HepG2 (cell line): ENCODE results near the gene GRAMD4. TPM values are rescaled to one million over a fixed set of nuclear protein-coding genes. Genes with fewer than 3 reads are reported as not detected.

Experiments
- ATAC-seq: fragments of 200-7000 bp; cut with Tn5 transposase; 3 replicates; pipeline ENCODE4 v1.9.1; 2020; ENCODE audit warnings: mild to moderate bottlenecking, moderate library complexity
- BruUV-seq: library from RNA; stranded (reverse); fragments of 400-500 nt; replicated peaks from 2 replicates; lab custom pipeline; 2021; lab: Mats Ljungman, UMichigan
- CTCF ChIA-PET: fragments of 300-600 bp; formaldehyde crosslinking; extraction: SDS; loops from one replicate; lab custom pipeline; 2021; ENCODE audit warnings: low total read pairs, inconsistent platforms, low intra/inter-chr PET ratio; lab: Yijun Ruan, JAX
- POLR2A ChIA-PET: fragments of 350-600 bp; sonication (Branson Sonifier 250); formaldehyde crosslinking; loops from one replicate; lab custom pipeline; 2020; ENCODE audit warnings: antibody characterized with exemption, inconsistent platforms; lab: Yijun Ruan, JAX
- DNase-seq: peaks from one replicate; pipeline ENCODE4 v3.0.0-alpha.2; 2015; ENCODE audit warnings: low spot score
- FAIRE-seq: peaks from 3 replicates; lab custom pipeline; 2011; peaks lifted over from hg19 to GRCh38; lab: Jason Lieb, UNC
- H2AFZ ChIP-seq: one replicate; pipeline ENCODE4 v1.6.1; 2011; ENCODE audit warnings: low read length, inconsistent platforms
- H3K27ac ChIP-seq: fragments of 300-600 bp; 3 replicates; pipeline ENCODE4 v1.8.0; 2011; ENCODE audit warnings: mixed run types, mild to moderate bottlenecking, mixed read lengths, low read length, inconsistent platforms; ENCODE audit not compliant: insufficient read depth; ENCODE audit errors: extremely low read length
- H3K27me3 ChIP-seq, 2 experiments: fragments of 200-600 bp in 1 of 2; 2 replicates in 1 of 2; 3 replicates in 1 of 2; pipeline versions ENCODE4 v1.6.0 to v1.8.0; 2011; ENCODE audit warnings: low read length in 2 of 2, mild to moderate bottlenecking in 2 of 2, moderate library complexity in 2 of 2, inconsistent platforms in 1 of 2; ENCODE audit not compliant: insufficient read depth in 2 of 2, control insufficient read depth in 1 of 2
- H3K36me3 ChIP-seq, 2 experiments: fragments of 200-600 bp in 1 of 2; replicated peaks in 1 of 2; 2 replicates in 1 of 2; 3 replicates in 1 of 2; pipeline versions ENCODE4 v1.5.1 to v1.8.0; 2011; ENCODE audit warnings: low read length in 2 of 2, inconsistent platforms in 1 of 2; ENCODE audit not compliant: insufficient read depth in 2 of 2, control insufficient read depth in 1 of 2
- H3K4me1 ChIP-seq: 2 replicates; pipeline ENCODE4 v1.5.1; 2012; ENCODE audit warnings: low read length, inconsistent platforms; ENCODE audit not compliant: insufficient read depth
- H3K4me2 ChIP-seq: 2 replicates; pipeline ENCODE4 v1.6.0; 2011; ENCODE audit warnings: low read depth, low read length, inconsistent platforms
- H3K4me3 ChIP-seq, 3 experiments: fragments of 200-600 bp in 1 of 3; sonication (generic), shearing (Covaris generic) in 1 of 3; replicated peaks in 1 of 3; 2 replicates each; pipeline ENCODE4 v1.5.1; 2011 to 2016; ENCODE audit warnings: low read length in 3 of 3, inconsistent platforms in 2 of 3, low read depth in 2 of 3, mild to moderate bottlenecking in 2 of 3, control low read depth in 1 of 3, mixed read lengths in 1 of 3; ENCODE audit not compliant: insufficient read depth in 1 of 3
- H3K79me2 ChIP-seq: one replicate; pipeline ENCODE4 v1.6.1; 2011; ENCODE audit warnings: low read length, inconsistent platforms; ENCODE audit not compliant: insufficient read depth
- H3K9ac ChIP-seq: 2 replicates; pipeline ENCODE4 v1.6.0; 2011; ENCODE audit warnings: mild to moderate bottlenecking, low read depth, low read length, inconsistent platforms; ENCODE audit not compliant: insufficient read depth
- H3K9me3 ChIP-seq: 2 replicates; pipeline ENCODE4 v1.5.1; 2012; ENCODE audit warnings: mild to moderate bottlenecking, low read length
- H4K20me1 ChIP-seq: 2 replicates; pipeline ENCODE4 v1.6.0; 2011; ENCODE audit warnings: inconsistent platforms, mild to moderate bottlenecking, low read length, moderate library complexity; ENCODE audit not compliant: insufficient read depth
- DR1 ChIP-seq: sonication (generic); formaldehyde crosslinking; IDR thresholded peaks from 2 replicates; pipeline ENCODE4 v1.8.0; 2021; ENCODE audit warnings: mild to moderate bottlenecking, missing genetic modification reagents, inconsistent platforms
- MTA1 ChIP-seq: sonication (generic); formaldehyde crosslinking; IDR thresholded peaks from 2 replicates; pipeline ENCODE4 v1.4.0; 2020; ENCODE audit warnings: missing genetic modification reagents, mild to moderate bottlenecking, borderline replicate concordance
- NR2F1 ChIP-seq, 2 experiments: fragments of 450-650 bp in 1 of 2; formaldehyde crosslinking in 1 of 2; IDR thresholded peaks; 2 replicates each; pipeline versions ENCODE4 v1.5.0 to v1.6.1; 2016 to 2020; ENCODE audit warnings: mild to moderate bottlenecking in 1 of 2, missing compliant biosample characterization in 1 of 2, missing genetic modification reagents in 1 of 2, moderate library complexity in 1 of 2
- TEAD3 ChIP-seq: optimal IDR thresholded peaks from 2 replicates; pipeline ENCODE3; 2016; ENCODE audit warnings: borderline replicate concordance
- ZMYM3 ChIP-seq: sonication (generic); formaldehyde crosslinking; IDR thresholded peaks from 2 replicates; pipeline ENCODE4 v1.5.1; 2020; ENCODE audit warnings: mild to moderate bottlenecking, missing genetic modification reagents
- ZNF772 ChIP-seq: sonication (generic); formaldehyde crosslinking; IDR thresholded peaks from 2 replicates; pipeline ENCODE4 v1.5.0; 2020; ENCODE audit warnings: mild to moderate bottlenecking, missing genetic modification reagents
- whole genome bisulfite sequencing: methylation state at CpG from one replicate; pipeline ENCODE4 v1.1.6; 2017; ENCODE audit warnings: low lambda C conversion rate; 5-methylcytosine and 5-hydroxymethylcytosine counted together
- in situ Hi-C: cut with HindIII; loops from 2 replicates; pipeline ENCODE4 v1.10.0; 2017; ENCODE audit warnings: low pct_unique_long_range_greater_than_20kb; ENCODE audit not compliant: extremely low pct_ligation_motif_present
- intact Hi-C: fragments of 100-400 bp; cut with micrococcal nuclease; formaldehyde crosslinking; loops from one replicate; pipeline ENCODE4 v1.10.0; 2022; ENCODE audit not compliant: unreplicated experiment
- polyA plus RNA-seq, 8 experiments: library from polyadenylated mRNA; depleted of rRNA in 3 of 8; stranded (reverse) in 7 of 8; unstranded in 1 of 8; fragments of >200 nt; fragmentation: Illumina TruSeq in 4 of 8; extraction: Trizol in 4 of 8; gene quantifications; 2 replicates each; pipeline versions ENCODE4 v1.2.1 to v1.2.3, GENCODE V29; 2011 to 2016; ENCODE audit warnings: low read depth in 4 of 8, missing spikeins in 1 of 8, mixed read lengths in 1 of 8; ENCODE audit not compliant: insufficient read depth in 1 of 8
- total RNA-seq, 5 experiments: library from RNA; depleted of rRNA; stranded (reverse); fragments of >200 nt; fragmentation: Illumina TruSeq; extraction: Trizol; gene quantifications; 2 replicates each; pipeline ENCODE4 v1.2.3, GENCODE V29; 2016; ENCODE audit warnings: low read depth in 1 of 5
- TF ChIP-seq, protein P1 (sequence below): sonication (generic); formaldehyde crosslinking; IDR thresholded peaks from 2 replicates; pipeline ENCODE4 v1.5.0; 2020; ENCODE audit warnings: missing genetic modification reagents
- TF ChIP-seq, protein P2 (sequence below): sonication (generic); formaldehyde crosslinking; IDR thresholded peaks from 2 replicates; pipeline ENCODE4 v1.9.0; 2022; ENCODE audit warnings: low read depth, missing genetic modification reagents
- TF ChIP-seq, protein P3 (sequence below): sonication (generic); formaldehyde crosslinking; IDR thresholded peaks from 2 replicates; pipeline ENCODE4 v1.5.1; 2020; ENCODE audit warnings: mild to moderate bottlenecking, missing genetic modification reagents, moderate library complexity
- TF ChIP-seq, protein P4 (sequence below): IDR thresholded peaks from 2 replicates; pipeline ENCODE4 v1.6.1; 2016; ENCODE audit warnings: low read depth

Gene GRAMD4
- total and polyA plus RNA-seq, 2 of the 13 experiments (the other 11 are each of a cell fraction or from before 2014, with no cell fraction given): 15.2 to 15.7 TPM

DNA sequence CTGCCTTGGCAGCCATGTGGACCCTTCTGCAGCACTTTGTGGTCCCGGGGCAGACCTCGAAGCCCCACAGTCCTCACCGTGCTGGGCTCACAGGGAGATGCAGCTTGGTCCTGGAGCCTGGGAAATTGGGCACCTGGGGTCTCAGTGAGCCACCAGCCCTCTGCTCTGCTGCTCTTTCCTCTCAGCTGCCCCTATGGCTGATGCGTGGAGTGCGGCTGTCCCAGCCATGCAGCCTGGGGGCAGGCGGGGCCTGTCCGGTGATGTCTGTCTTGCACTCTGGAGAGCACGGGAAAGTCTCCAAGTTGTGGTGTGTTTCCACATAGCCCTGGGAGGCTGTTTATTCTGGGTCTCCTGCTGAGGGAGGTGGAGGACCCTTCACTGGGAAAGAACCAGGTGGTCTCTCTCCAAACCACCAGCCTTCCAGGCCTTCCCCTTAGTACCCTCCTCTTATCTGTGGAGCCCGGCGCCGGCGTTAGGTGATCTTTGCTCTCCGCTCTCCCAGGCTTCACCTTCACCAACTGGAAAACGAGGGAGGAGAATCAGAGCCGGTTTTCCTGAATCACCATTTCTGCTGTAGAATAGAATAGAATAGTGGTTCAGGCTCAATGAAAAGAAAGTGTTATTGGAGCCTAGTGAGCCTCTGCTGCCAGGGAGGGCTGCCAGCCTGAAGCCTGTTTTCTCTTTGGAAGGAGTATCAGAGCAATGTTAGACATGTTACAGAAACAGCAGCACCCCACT, 41.2 kb upstream of the GRAMD4 start (continued):
- TF ChIP-seq, protein P1, sequence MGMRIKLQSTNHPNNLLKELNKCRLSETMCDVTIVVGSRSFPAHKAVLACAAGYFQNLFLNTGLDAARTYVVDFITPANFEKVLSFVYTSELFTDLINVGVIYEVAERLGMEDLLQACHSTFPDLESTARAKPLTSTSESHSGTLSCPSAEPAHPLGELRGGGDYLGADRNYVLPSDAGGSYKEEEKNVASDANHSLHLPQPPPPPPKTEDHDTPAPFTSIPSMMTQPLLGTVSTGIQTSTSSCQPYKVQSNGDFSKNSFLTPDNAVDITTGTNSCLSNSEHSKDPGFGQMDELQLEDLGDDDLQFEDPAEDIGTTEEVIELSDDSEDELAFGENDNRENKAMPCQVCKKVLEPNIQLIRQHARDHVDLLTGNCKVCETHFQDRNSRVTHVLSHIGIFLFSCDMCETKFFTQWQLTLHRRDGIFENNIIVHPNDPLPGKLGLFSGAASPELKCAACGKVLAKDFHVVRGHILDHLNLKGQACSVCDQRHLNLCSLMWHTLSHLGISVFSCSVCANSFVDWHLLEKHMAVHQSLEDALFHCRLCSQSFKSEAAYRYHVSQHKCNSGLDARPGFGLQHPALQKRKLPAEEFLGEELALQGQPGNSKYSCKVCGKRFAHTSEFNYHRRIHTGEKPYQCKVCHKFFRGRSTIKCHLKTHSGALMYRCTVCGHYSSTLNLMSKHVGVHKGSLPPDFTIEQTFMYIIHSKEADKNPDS (CRISPR knock-in tag): no peak
- TF ChIP-seq NR2F1 (CRISPR knock-in tag; IDR thresholded peaks at IDR 0.05): no peak
- TF ChIP-seq, protein P2, sequence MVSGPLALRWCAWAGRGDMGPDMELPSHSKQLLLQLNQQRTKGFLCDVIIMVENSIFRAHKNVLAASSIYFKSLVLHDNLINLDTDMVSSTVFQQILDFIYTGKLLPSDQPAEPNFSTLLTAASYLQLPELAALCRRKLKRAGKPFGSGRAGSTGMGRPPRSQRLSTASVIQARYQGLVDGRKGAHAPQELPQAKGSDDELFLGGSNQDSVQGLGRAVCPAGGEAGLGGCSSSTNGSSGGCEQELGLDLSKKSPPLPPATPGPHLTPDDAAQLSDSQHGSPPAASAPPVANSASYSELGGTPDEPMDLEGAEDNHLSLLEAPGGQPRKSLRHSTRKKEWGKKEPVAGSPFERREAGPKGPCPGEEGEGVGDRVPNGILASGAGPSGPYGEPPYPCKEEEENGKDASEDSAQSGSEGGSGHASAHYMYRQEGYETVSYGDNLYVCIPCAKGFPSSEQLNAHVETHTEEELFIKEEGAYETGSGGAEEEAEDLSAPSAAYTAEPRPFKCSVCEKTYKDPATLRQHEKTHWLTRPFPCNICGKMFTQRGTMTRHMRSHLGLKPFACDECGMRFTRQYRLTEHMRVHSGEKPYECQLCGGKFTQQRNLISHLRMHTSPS (CRISPR knock-in tag): no peak

DNA sequence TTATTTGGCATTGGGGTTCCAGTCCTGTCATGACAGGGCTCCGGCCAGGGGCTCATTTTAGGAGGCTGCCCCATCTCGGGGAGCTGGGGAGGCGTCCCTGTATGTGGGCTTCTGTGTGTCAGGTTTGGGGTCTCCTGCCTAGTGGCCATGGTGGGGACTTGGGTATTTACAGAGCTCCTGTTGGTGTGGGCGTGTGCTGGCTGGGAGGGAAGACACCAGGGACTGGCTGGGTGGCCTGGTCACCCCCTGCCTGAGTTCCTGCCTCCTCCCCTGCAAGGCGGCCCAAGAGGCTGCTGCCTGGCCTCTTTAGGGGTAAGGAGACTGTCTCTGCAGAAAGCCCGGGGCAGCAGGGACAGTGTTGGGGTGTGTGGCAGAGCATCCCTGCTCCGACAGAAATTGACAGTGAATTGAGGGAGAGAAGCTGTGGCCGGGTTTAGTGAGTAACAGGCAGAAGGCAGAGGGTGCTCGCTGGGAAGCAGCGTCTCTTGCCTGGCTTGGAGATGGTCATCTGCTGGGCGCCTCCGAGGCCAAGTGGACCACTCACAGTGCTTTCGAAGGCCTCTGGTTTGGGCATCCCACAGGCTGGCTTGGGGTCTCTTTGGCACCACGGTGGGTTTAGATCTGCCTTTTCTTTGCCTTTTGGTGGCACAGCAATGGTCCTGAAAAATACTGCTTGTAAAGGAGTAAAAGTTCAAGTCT, 40.3 kb upstream of the GRAMD4 start:
- no peak for ATAC-seq
- peaks cover 66% of the 10 kb centered on the region for H3K4me1 ChIP-seq

More for the DNA sequence above, 40.3 kb upstream of the GRAMD4 start:
- no TSS peak for BruUV-seq
- Histone ChIP-seq H3K9ac (peak overlapping the region; percentile 74; the same call in 1 of the 2 replicates), H3K4me3 (peak overlapping the region; percentile 42 to 80 (median 64)), H3K79me2 (peaks cover 25% of the 10 kb centered on the region), H3K27ac (no peak overlapping the region), H4K20me1 (peaks cover 6% of the 10 kb centered on the region), H3K9me3 (no peaks in the 10 kb centered on the region), H3K27me3 (no peaks in the 10 kb centered on the region), H2AFZ (no peak overlapping the region), H3K36me3 (no peaks in the 10 kb centered on the region), H3K4me2 (peak overlapping the region; percentile 98)
- TF ChIP-seq ZNF772 (no peak), TEAD3 (CRISPR knock-in tag) (peak; percentile 18), MTA1 (CRISPR knock-in tag) (no peak), DR1 (CRISPR knock-in tag) (0 out of 2 replicates have a peak, but pooled peaks have one; percentile 32), ZMYM3 (CRISPR knock-in tag) (no peak)
- TF ChIP-seq, protein P3, sequence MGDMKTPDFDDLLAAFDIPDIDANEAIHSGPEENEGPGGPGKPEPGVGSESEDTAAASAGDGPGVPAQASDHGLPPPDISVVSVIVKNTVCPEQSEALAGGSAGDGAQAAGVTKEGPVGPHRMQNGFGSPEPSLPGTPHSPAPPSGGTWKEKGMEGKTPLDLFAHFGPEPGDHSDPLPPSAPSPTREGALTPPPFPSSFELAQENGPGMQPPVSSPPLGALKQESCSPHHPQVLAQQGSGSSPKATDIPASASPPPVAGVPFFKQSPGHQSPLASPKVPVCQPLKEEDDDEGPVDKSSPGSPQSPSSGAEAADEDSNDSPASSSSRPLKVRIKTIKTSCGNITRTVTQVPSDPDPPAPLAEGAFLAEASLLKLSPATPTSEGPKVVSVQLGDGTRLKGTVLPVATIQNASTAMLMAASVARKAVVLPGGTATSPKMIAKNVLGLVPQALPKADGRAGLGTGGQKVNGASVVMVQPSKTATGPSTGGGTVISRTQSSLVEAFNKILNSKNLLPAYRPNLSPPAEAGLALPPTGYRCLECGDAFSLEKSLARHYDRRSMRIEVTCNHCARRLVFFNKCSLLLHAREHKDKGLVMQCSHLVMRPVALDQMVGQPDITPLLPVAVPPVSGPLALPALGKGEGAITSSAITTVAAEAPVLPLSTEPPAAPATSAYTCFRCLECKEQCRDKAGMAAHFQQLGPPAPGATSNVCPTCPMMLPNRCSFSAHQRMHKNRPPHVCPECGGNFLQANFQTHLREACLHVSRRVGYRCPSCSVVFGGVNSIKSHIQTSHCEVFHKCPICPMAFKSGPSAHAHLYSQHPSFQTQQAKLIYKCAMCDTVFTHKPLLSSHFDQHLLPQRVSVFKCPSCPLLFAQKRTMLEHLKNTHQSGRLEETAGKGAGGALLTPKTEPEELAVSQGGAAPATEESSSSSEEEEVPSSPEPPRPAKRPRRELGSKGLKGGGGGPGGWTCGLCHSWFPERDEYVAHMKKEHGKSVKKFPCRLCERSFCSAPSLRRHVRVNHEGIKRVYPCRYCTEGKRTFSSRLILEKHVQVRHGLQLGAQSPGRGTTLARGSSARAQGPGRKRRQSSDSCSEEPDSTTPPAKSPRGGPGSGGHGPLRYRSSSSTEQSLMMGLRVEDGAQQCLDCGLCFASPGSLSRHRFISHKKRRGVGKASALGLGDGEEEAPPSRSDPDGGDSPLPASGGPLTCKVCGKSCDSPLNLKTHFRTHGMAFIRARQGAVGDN: peak; percentile 28; the same call in 1 of the 2 replicates
- TF ChIP-seq, protein P4, sequence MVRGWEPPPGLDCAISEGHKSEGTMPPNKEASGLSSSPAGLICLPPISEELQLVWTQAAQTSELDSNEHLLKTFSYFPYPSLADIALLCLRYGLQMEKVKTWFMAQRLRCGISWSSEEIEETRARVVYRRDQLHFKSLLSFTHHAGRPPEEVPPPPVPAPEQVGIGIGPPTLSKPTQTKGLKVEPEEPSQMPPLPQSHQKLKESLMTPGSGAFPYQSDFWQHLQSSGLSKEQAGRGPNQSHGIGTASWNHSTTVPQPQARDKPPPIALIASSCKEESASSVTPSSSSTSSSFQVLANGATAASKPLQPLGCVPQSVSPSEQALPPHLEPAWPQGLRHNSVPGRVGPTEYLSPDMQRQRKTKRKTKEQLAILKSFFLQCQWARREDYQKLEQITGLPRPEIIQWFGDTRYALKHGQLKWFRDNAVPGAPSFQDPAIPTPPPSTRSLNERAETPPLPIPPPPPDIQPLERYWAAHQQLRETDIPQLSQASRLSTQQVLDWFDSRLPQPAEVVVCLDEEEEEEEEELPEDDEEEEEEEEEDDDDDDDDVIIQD (CRISPR knock-in tag): no peak
- ChIA-PET CTCF (no interaction called here), POLR2A (no interaction called here)
- FAIRE-seq: no peak
- intact Hi-C loops (loop anchor here (5.0 to 10.0 kb wide), 2 partner anchors 72 to 155 kb away; partner anchors contain the start of gene CERK), in situ Hi-C loops (no loop called here)
- no peak for DNase-seq
- 29% methylated on average over 10 of the region's 14 CpGs for WGBS
